ENCODE data around the gene WDR37. TPM values are rescaled to one million over a fixed set of nuclear protein-coding genes. Genes with fewer than 3 reads are reported as not detected.

Gene WDR37
- total RNA-seq, 1 experiment from 2014 or later = 9.6 TPM

DNA sequence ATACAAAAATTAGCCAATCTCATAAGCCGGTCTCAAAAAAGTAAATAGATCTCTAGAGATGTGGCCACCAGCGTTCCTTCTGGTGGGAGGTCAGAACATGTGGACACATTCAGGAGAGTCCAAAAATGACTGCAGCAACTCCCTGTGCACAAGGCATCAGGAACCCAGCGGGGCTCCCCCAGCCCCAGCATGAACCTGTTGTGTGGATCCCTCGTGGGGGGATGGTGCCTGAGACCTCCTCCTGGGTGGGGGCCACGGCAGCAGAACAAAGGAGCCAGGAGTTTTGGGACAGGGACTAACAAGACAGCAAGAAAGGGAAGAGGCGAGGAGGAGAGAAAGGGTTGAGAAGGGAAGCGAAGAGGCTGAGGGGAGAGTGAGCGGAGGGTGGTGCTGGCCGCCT is 121.8 kb downstream of the WDR37 start:
- H3K4me3 ChIP-seq (ENCODE audit: low read depth in 2 of 2, low read length in 2 of 2) = no peak overlapping the region
- H3K27ac ChIP-seq (ENCODE audit: low read length) = no peak overlapping the region
- CTCF ChIA-PET = no interaction called here
- intact Hi-C loops (cut with micrococcal nuclease; ENCODE audit: unreplicated experiment) (no loop called here), in situ Hi-C loops (cut with HindIII; ENCODE audit: low pct_unique_long_range_greater_than_20kb, low sequenced_read_pairs) (no loop called here)
- BruUV-seq (replicated peaks) = no TSS peak
- no peaks in the 10 kb centered on the region for H3K36me3 ChIP-seq (ENCODE audit: control insufficient read depth, insufficient read depth, low read length)
- no peaks in the 10 kb centered on the region for H3K9me3 ChIP-seq (ENCODE audit: control insufficient read depth, insufficient read depth, low read depth, low read length)
- TF ChIP-seq, protein P1, sequence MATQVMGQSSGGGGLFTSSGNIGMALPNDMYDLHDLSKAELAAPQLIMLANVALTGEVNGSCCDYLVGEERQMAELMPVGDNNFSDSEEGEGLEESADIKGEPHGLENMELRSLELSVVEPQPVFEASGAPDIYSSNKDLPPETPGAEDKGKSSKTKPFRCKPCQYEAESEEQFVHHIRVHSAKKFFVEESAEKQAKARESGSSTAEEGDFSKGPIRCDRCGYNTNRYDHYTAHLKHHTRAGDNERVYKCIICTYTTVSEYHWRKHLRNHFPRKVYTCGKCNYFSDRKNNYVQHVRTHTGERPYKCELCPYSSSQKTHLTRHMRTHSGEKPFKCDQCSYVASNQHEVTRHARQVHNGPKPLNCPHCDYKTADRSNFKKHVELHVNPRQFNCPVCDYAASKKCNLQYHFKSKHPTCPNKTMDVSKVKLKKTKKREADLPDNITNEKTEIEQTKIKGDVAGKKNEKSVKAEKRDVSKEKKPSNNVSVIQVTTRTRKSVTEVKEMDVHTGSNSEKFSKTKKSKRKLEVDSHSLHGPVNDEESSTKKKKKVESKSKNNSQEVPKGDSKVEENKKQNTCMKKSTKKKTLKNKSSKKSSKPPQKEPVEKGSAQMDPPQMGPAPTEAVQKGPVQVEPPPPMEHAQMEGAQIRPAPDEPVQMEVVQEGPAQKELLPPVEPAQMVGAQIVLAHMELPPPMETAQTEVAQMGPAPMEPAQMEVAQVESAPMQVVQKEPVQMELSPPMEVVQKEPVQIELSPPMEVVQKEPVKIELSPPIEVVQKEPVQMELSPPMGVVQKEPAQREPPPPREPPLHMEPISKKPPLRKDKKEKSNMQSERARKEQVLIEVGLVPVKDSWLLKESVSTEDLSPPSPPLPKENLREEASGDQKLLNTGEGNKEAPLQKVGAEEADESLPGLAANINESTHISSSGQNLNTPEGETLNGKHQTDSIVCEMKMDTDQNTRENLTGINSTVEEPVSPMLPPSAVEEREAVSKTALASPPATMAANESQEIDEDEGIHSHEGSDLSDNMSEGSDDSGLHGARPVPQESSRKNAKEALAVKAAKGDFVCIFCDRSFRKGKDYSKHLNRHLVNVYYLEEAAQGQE (IDR thresholded peaks at IDR 0.05; ENCODE audit: insufficient read depth in 1 of 2, low read depth in 2 of 2, low read length in 1 of 2) = no peak
- no peak for TF ChIP-seq SIN3A (IDR thresholded peaks at IDR 0.05; ENCODE audit: borderline replicate concordance, insufficient read depth, low read depth, low read length)
- TF ChIP-seq POLR2AphosphoS5 (IDR thresholded peaks at IDR 0.05; ENCODE audit: low read depth, low read length) = no peak
- no peak for TF ChIP-seq TCF7L2 (IDR thresholded peaks at IDR 0.05; ENCODE audit: low read depth, low read length)
- TF ChIP-seq, protein P2, sequence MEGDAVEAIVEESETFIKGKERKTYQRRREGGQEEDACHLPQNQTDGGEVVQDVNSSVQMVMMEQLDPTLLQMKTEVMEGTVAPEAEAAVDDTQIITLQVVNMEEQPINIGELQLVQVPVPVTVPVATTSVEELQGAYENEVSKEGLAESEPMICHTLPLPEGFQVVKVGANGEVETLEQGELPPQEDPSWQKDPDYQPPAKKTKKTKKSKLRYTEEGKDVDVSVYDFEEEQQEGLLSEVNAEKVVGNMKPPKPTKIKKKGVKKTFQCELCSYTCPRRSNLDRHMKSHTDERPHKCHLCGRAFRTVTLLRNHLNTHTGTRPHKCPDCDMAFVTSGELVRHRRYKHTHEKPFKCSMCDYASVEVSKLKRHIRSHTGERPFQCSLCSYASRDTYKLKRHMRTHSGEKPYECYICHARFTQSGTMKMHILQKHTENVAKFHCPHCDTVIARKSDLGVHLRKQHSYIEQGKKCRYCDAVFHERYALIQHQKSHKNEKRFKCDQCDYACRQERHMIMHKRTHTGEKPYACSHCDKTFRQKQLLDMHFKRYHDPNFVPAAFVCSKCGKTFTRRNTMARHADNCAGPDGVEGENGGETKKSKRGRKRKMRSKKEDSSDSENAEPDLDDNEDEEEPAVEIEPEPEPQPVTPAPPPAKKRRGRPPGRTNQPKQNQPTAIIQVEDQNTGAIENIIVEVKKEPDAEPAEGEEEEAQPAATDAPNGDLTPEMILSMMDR (IDR thresholded peaks at IDR 0.05) = no peak
- DNase-seq (ENCODE audit: low read depth, low spot score) = no peak
- ATAC-seq = no peak
- no peaks in the 10 kb centered on the region for H3K4me1 ChIP-seq (ENCODE audit: control insufficient read depth, insufficient read depth, low read length)
- no peaks in the 10 kb centered on the region for H3K27me3 ChIP-seq (ENCODE audit: control insufficient read depth, insufficient read depth, low read length)
- POLR2A ChIA-PET = no interaction called here

DNA sequence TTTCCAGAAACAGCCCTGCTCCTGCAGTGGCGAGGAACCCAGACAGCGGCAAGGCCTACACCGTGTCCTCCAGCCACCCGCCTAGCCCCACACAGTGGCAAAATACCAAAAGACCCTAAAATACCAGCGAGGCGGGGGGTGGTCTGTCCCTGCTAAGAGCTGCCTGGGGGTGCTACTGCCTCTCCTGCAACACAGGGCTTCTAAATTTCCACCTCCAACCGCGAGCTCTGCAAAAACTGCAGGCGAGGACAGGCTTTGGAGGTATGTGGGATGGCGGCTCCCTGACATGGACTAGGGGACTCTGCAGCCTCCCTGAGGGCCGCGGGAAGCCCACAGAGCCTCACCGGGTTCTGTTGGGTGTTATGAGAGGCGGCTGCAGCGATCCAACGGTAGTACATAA is 122.3 kb downstream of the WDR37 start:
- POLR2A ChIA-PET = no interaction called here
- in situ Hi-C loops (cut with HindIII; ENCODE audit: low pct_unique_long_range_greater_than_20kb, low sequenced_read_pairs) = no loop called here
- TF ChIP-seq POLR2AphosphoS5 (IDR thresholded peaks at IDR 0.05; ENCODE audit: low read depth, low read length) (no peak), SIN3A (IDR thresholded peaks at IDR 0.05; ENCODE audit: borderline replicate concordance, insufficient read depth, low read depth, low read length) (no peak), TCF7L2 (IDR thresholded peaks at IDR 0.05; ENCODE audit: low read depth, low read length) (no peak)
- TF ChIP-seq, protein P1 (IDR thresholded peaks at IDR 0.05; ENCODE audit: insufficient read depth in 1 of 2, low read depth in 2 of 2, low read length in 1 of 2) = no peak
- TF ChIP-seq, protein P2 (IDR thresholded peaks at IDR 0.05) = no peak
- Histone ChIP-seq H3K36me3 (ENCODE audit: control insufficient read depth, insufficient read depth, low read length) (no peaks in the 10 kb centered on the region), H3K9me3 (ENCODE audit: control insufficient read depth, insufficient read depth, low read depth, low read length) (no peaks in the 10 kb centered on the region), H3K27ac (ENCODE audit: low read length) (no peak overlapping the region), H3K27me3 (ENCODE audit: control insufficient read depth, insufficient read depth, low read length) (no peaks in the 10 kb centered on the region), H3K4me1 (ENCODE audit: control insufficient read depth, insufficient read depth, low read length) (no peaks in the 10 kb centered on the region), H3K4me3 (ENCODE audit: low read depth in 2 of 2, low read length in 2 of 2) (no peak overlapping the region)
- BruUV-seq (replicated peaks) = no TSS peak
- CTCF ChIA-PET = no interaction called here
- DNase-seq (ENCODE audit: low read depth, low spot score) (no peak), ATAC-seq (no peak)
- intact Hi-C loops (cut with micrococcal nuclease; ENCODE audit: unreplicated experiment) = no loop called here
